Measurements from ENCODE around the gene ZNF365. TPM values are rescaled to one million over a fixed set of nuclear protein-coding genes. Genes with fewer than 3 reads are reported as not detected.
"Not testable (repeated sequence)": the region's sequence is repeated elsewhere in the genome, so short reads cannot be mapped to it uniquely, and the experiment has no call there.

ZNF365 gene
- total RNA-seq, 4 donors from 2014 or later = 0.56 to 4.7 (median 1.2) TPM

GRCh38 chr10:62399211-62399610 is 25.0 kb downstream of the ZNF365 start:
- TF ChIP-seq CTCF (IDR thresholded peaks at IDR 0.05) (no peak), POLR2A (IDR thresholded peaks at IDR 0.05) (no peak)
- Histone ChIP-seq H3K27me3 (no peaks in the 10 kb centered on the region), H3K27ac (no peak overlapping the region), H3K9me3 (no peaks in the 10 kb centered on the region), H3K4me1 (no peaks in the 10 kb centered on the region), H3K36me3 (no peaks in the 10 kb centered on the region), H3K4me3 (no peak overlapping the region)
- intact Hi-C loops (cut with DNase I) = no loop called here
- 88 to 89% methylated on average over 4 to 5 of the region's 5 CpGs for WGBS, 2 donors
- DNase-seq = no peak

- no peak for TF ChIP-seq CTCF (IDR thresholded peaks at IDR 0.05)
- no peak for TF ChIP-seq POLR2A (IDR thresholded peaks at IDR 0.05)
- no peak overlapping the region for H3K27ac ChIP-seq
Observed at GRCh38 chr10:62402508-62402907, 28.3 kb downstream of the ZNF365 start.

GRCh38 chr10:62410528-62410927 is 36.4 kb downstream of the ZNF365 start:
- H3K27ac ChIP-seq; H3K27me3 ChIP-seq; H3K36me3 ChIP-seq; H3K4me3 ChIP-seq; DNase-seq; intact Hi-C loops (cut with DNase I); H3K4me1 ChIP-seq: not testable (repeated sequence)
- peaks cover 0 to 18% (median 7%) of the 10 kb centered on the region in 3 donors for H3K9me3 ChIP-seq
- 44 to 56% methylated on average over 1 of the region's 1 CpG for WGBS, 2 donors

More at GRCh38 chr10:62402508-62402907, 28.3 kb downstream of the ZNF365 start:
- intact Hi-C loops (cut with DNase I) = no loop called here
- no peak for DNase-seq
- Histone ChIP-seq H3K36me3 (no peaks in the 10 kb centered on the region), H3K27me3 (no peaks in the 10 kb centered on the region), H3K4me1 (no peaks in the 10 kb centered on the region), H3K4me3 (no peak overlapping the region), H3K9me3 (peaks cover 0 to 8% (median 3%) of the 10 kb centered on the region in 3 donors)

DNA sequence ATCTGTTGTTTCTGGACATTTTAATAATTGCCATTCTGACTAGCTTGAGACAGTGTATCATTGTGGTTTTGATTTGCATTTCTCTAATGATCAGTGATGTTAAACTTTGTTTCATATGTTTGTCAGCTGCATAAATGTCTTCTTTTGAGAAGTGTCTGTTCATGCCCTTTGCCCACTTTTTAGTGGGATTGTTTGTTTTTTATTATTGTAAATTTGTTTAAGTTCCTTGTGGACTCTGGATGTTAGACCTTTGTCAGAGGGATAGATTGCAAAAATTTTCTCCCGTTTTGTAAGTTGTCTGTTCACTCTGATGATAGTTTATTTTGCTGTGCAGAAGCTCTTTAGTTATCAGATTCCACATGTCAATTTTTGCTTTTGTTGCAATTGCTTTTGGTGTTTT is 36.8 kb downstream of the ZNF365 start:
- H3K4me1 ChIP-seq; intact Hi-C loops (cut with DNase I); DNase-seq; H3K4me3 ChIP-seq; H3K27me3 ChIP-seq; H3K27ac ChIP-seq; H3K36me3 ChIP-seq: not testable (repeated sequence)
- H3K9me3 ChIP-seq = peaks cover 0 to 18% (median 7%) of the 10 kb centered on the region in 3 donors
- WGBS, 2 donors = 29 to 55% methylated on average over 1 of the region's 1 CpG

GRCh38 chr10:62413048-62413447 is 38.9 kb downstream of the ZNF365 start:
- 74 to 77% methylated on average over 5 of the region's 5 CpGs for WGBS, 2 donors

GRCh38 chr10:62413652-62414051 is 39.5 kb downstream of the ZNF365 start:
- intact Hi-C loops (cut with DNase I) = no loop called here
- TF ChIP-seq POLR2A (IDR thresholded peaks at IDR 0.05) = no peak
- no peak for TF ChIP-seq CTCF (IDR thresholded peaks at IDR 0.05)
- H3K9me3 ChIP-seq = peaks cover 0 to 8% (median 0%) of the 10 kb centered on the region in 3 donors
- H3K27ac ChIP-seq = no peak overlapping the region
- H3K36me3 ChIP-seq = no peaks in the 10 kb centered on the region
- H3K4me3 ChIP-seq = no peak overlapping the region
- no peaks in the 10 kb centered on the region for H3K4me1 ChIP-seq
- no peak for DNase-seq
- H3K27me3 ChIP-seq = no peaks in the 10 kb centered on the region
- WGBS, 2 donors = 37 to 61% methylated on average over 2 of the region's 2 CpGs

More at GRCh38 chr10:62413048-62413447, 38.9 kb downstream of the ZNF365 start:
- Histone ChIP-seq H3K4me1 (no peaks in the 10 kb centered on the region), H3K9me3 (peaks cover 0 to 8% (median 0%) of the 10 kb centered on the region in 3 donors), H3K4me3 (no peak overlapping the region), H3K36me3 (no peaks in the 10 kb centered on the region), H3K27ac (no peak overlapping the region), H3K27me3 (no peaks in the 10 kb centered on the region)
- no peak for DNase-seq
- intact Hi-C loops (cut with DNase I) = no loop called here
- TF ChIP-seq CTCF (IDR thresholded peaks at IDR 0.05) = no peak
- TF ChIP-seq POLR2A (IDR thresholded peaks at IDR 0.05) = no peak
